Measurements from ENCODE around the gene ZDHHC24.

- no peak for TF ChIP-seq CTCF (conservative IDR thresholded peaks at IDR 0.05)
- TF ChIP-seq EZH2 (IDR thresholded peaks at IDR 0.05; ENCODE audit: low read depth), result no peak
Measured at GRCh38 chr11:66529655-66530054, 16.2 kb downstream of the ZDHHC24 start.
